ENCODE results near the gene GFPT2.

The GFPT2 gene

GRCh38 chr5:180287868-180288267 lies 65.3 kb downstream of the GFPT2 start:
- H3K4me3 ChIP-seq (ENCODE audit: low read depth, low read length), result no peak overlapping the region

GRCh38 chr5:180287404-180287803 lies 65.7 kb downstream of the GFPT2 start:
- no peak overlapping the region for H3K4me3 ChIP-seq (ENCODE audit: low read depth, low read length)

- H3K4me3 ChIP-seq (ENCODE audit: low read depth, low read length), result no peak overlapping the region
Measured at GRCh38 chr5:180284149-180284548, 69.0 kb downstream of the GFPT2 start.

- no peak overlapping the region for H3K4me3 ChIP-seq (ENCODE audit: low read depth, low read length)
Measured at GRCh38 chr5:180283026-180283615, 70.0 kb downstream of the GFPT2 start.

GRCh38 chr5:180282281-180282680 lies 70.9 kb downstream of the GFPT2 start:
- H3K4me3 ChIP-seq (ENCODE audit: low read depth, low read length), result no peak overlapping the region

GRCh38 chr5:180281706-180282105 lies 71.4 kb downstream of the GFPT2 start:
- H3K4me3 ChIP-seq (ENCODE audit: low read depth, low read length), result no peak overlapping the region

- no peak overlapping the region for H3K4me3 ChIP-seq (ENCODE audit: low read depth, low read length)
Measured at GRCh38 chr5:180274695-180275094, 78.4 kb downstream of the GFPT2 start.

GRCh38 chr5:180271221-180271620 lies 81.9 kb downstream of the GFPT2 start:
- H3K4me3 ChIP-seq (ENCODE audit: low read depth, low read length), result no peak overlapping the region

GRCh38 chr5:180259260-180259611 lies 93.9 kb downstream of the GFPT2 start:
- no peak overlapping the region for H3K4me3 ChIP-seq (ENCODE audit: low read depth, low read length)

GRCh38 chr5:180253036-180253824 lies 99.9 kb downstream of the GFPT2 start:
- H3K4me3 ChIP-seq (ENCODE audit: low read depth, low read length), result no peak overlapping the region

GRCh38 chr5:180251887-180252286 lies 101.2 kb downstream of the GFPT2 start:
- H3K4me3 ChIP-seq (ENCODE audit: low read depth, low read length), result no peak overlapping the region

- no peak overlapping the region for H3K4me3 ChIP-seq (ENCODE audit: low read depth, low read length)
Measured at GRCh38 chr5:180251141-180251540, 102.0 kb downstream of the GFPT2 start.

Data from iPS-11a (cell line).